ENCODE measurements around the gene LGI4.
"Not testable (repeated sequence)": the region's sequence is repeated elsewhere in the genome, so short reads cannot be mapped to it uniquely, and the experiment has no call there.

The LGI4 gene

DNA sequence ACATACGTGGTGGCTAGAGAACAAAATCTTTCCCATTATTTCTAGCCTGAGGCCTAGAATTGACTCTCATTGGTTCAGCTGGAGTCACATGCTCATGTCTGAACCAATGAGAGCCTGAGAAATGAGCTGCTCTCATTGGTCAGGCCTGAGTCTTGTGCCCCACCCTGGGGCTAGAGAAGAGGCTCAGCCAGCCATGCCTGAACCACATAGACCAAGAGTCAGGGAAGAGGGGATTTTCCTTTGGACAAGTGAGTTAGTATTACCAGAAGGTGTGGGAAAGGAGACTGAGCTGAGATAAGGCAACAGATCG, 26.5 kb upstream of the LGI4 start:
- no peak for DNase-seq (ENCODE audit: extremely low read depth in 1 of 2, low read depth in 1 of 2)

DNA sequence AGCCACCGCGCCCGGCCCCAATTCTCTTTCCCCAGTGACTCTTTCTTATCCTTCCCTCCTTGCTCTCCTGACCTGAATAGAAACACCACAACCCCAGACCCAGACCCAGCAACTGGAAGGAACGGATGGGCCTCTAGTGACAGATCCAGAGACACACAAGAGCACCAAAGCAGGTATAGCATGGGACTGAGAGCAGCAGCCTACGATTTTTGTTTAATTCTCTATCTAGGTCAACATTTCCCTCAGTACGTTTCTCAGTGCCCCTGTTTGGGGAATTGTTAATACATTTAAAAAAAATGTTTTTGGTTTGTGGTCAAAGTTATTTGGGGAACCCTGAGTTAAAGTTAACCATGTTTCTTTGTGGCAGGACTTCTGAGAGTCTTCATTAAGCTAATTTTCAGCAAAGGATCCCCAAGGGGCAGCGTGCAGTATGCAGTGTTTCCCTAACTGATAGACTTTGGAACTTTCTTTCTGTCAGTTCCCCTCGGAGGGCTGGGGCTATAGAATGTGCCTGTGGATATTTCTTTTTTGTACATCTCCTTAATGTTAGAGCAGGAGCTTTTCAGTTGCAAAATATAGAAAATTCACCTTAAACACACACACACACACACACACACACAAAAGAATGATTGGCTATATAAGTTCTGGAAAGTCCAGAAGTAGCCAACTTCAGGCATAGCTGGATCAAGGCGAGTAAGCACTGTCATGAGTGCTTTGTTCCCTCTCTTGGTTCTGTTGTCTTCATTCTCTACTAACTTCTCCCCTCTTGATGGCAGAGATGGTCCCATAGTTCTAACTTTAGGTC, 26.0 kb upstream of the LGI4 start:
- DNase-seq (ENCODE audit: extremely low read depth in 1 of 2, low read depth in 1 of 2): no peak

DNA sequence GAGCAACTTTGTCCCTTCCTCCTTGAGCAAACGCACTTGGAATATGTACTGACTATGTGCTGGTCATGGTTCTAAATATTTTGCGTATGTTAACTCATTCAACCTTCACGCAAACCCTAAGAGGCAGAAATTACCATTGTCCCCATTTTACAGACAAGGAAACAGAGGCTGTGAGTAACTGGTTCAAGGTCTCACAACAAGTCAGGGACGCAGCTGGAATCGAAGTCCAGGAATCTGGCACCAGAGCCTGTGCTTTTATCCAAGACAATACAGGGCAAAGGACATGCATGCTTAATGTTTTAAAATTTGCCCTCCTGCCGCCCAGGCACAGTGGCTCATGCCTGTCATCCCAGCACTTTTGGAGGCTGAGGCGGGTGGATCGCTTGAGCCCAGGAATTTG, 24.7 kb upstream of the LGI4 start:
- no peak for DNase-seq (ENCODE audit: extremely low read depth in 1 of 2, low read depth in 1 of 2)

GRCh38 chr19:35157431-35157830, 22.6 kb upstream of the LGI4 start:
- DNase-seq (ENCODE audit: extremely low read depth in 1 of 2, low read depth in 1 of 2): no peak

GRCh38 chr19:35156673-35157014, 21.8 kb upstream of the LGI4 start:
- no peak for DNase-seq (ENCODE audit: extremely low read depth in 1 of 2, low read depth in 1 of 2)

GRCh38 chr19:35155981-35156672, 21.3 kb upstream of the LGI4 start:
- DNase-seq (ENCODE audit: extremely low read depth in 1 of 2, low read depth in 1 of 2): no peak

DNA sequence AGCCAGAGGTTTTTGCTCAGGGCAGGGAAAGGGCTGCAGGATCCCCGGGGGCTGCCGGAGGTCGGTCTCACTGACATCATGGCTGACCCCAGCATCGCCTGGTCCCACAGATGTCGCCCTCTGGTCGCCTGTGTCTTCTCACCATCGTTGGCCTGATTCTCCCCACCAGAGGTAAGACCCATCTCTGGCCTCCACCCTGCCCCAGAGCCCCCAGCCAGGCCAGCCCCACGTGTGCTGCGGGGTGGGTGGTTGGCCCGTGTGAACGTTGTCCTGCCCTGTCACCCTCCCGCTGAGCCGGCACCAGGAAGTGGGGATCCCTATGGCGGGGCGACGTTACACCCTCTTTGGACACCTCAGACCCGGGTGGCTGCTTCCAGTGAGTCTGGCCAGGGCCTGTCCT, 20.6 kb upstream of the LGI4 start:
- DNase-seq (ENCODE audit: extremely low read depth in 1 of 2, low read depth in 1 of 2): no peak

DNA sequence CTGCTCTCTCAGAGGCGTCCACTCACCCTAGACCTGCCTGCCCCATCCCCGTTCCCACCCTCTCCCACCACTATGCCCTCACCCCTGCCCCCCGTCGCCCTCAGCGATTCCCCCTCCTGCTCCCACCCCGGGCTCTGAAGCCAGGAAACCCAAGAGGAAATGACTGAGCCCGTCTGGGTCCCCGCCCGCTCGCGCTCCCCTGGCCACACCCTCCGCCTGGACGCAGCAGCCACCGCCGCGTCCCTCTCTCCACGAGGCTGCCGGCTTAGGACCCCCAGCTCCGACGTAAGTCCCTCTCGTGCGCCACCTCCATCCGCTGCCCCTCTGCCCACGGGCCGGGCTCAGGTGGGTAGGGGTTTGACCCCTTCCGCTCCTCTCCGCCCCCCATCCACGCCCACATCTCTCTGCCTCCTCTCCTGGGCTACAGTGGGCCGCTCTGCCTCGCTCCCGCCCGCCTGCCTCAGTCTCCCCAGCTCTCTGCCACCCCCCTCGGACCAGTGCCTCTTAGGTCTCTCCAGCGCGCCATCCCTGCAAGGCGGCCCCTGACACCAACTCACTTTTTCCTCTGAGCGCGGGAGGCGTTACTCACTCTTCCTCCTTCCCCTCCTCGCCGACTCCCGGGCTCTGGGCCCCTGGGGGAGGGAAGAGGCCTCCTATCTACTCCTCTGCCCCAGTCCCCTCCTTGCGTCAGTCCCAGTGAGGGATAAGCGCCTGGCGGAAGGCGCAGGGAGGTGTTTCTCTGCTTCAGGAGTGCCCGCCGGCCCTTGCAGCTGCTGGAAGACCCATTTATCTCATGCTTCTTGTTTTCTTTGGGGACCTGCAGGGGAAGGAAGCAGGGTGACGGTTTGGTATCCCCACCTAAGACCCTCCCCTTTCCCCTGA, 19.9 kb upstream of the LGI4 start, which contains the start of gene FXYD5:
TSS of gene FXYD5 (plus strand) at position 211 of the 882 bp plus-strand sequence. CDS start 816 bp downstream, outside the sequence.
- DNase-seq (ENCODE audit: extremely low read depth in 1 of 2, low read depth in 1 of 2): peak; percentile 61 to 70

GRCh38 chr19:35153701-35154524, 19.1 kb upstream of the LGI4 start:
- peak; percentile 44 to 67 for DNase-seq (ENCODE audit: extremely low read depth in 1 of 2, low read depth in 1 of 2)

GRCh38 chr19:35153129-35153522, 18.3 kb upstream of the LGI4 start:
- DNase-seq (ENCODE audit: extremely low read depth in 1 of 2, low read depth in 1 of 2): not testable (repeated sequence)

DNA sequence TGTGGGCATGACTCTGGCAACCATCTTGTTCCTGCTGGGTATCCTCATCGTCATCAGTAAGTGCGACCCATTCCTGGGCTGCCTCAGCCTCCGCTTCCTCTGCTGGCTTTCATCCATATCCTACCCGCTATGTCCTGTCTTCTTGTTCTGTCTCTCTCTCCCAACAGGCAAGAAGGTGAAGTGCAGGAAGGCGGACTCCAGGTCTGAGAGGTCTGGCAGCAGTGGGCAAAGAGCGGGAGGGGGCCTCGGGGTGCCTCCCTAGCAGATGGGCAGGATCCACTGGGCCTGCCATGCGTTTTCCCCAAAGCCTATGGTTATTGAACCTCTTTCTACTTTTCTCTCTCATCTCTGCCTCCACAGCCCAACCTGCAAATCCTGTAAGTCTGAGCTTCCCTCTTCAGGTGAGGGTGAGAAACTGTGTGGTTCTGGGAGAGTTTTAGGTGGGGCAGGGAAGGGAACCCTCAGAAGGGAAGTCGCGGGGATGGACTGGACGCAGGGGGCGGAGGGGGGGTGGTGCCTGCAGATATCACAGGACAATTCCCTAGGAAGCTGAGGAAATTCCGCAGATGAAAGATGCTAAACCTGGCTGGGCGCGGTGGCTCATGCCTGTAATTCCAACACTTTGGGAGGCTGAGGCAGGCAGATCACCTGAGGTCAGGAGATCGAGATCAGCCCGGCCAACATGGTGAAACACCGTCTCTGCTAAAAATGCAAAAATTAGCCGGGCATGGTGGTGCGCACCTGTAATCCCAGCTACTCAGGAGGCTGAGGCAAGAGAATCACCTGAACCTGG, 16.6 kb upstream of the LGI4 start:
- DNase-seq (ENCODE audit: extremely low read depth in 1 of 2, low read depth in 1 of 2): no peak

DNA sequence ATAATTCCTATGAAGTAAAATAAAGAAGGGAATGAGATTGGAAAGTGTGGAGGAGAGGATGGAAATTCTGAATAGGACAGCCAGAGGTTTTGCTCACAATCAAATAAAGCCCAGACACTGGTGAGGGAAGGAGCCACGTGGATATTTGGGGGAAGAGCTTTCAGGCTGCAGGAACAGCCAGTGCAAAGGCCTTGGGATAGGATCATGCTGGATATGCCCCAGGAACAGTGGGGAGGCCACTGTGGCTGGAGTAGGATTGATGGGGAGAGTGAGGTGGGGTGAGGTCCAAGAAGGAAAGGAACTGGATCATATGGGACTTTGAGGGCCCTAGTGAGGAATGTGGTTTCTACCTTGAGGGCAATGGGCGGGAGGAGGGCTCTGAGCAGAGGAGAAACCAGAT, 15.6 kb upstream of the LGI4 start:
- no peak for DNase-seq (ENCODE audit: extremely low read depth in 1 of 2, low read depth in 1 of 2)

DNA sequence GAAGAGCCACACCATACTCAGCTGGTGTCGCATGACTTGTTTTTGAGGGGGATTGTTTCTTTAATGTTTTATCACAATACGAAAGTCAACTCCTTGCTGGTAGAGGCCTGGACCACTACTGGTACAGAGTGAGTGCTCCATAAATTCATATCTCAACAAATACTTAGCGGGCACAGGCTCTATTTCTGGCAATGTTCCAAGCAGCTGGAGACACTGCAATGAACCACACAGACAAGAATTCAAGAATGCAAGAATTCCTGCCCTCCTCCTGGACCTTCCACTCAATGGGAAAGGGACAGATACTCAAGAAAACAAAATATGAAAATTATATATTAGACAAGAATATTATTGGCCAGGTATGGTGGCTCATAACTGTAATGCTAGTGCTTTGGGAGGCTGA, 14.6 kb upstream of the LGI4 start:
- DNase-seq (ENCODE audit: extremely low read depth in 1 of 2, low read depth in 1 of 2): no peak

DNA sequence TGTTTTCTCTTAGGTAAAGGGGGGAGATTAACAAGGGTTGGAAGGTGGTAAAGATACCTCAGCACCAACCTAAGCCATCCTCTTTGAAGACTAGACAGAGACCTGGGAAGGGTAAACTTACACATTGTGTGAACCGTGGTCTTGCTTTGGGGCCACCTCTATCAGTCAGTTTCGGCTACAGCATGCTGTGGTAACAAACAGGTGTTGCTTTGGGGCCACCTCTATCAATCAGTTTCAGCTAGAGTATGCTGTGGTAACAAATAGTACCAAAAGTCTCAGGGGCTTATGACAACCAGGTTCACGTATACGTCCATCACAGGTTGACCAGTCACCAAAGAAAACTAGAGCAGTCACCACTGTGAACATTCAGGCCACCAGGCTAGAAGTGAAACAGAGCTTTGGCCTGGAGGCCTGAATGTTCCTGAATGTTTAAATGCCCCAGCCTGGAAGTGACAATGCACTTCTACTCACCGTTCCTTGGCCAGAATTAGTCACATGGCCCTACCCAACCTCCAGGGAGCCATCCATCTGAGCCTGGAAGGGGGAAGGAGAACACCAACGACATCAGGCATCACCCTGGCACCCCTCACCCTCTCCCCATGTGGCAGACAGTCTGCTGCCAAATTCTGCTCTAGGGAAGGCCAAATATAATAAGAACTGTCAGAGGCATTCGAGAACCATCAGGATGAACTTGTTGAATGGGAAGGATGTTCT, 12.0 kb upstream of the LGI4 start:
- no peak for DNase-seq (ENCODE audit: extremely low read depth in 1 of 2, low read depth in 1 of 2)

- DNase-seq (ENCODE audit: extremely low read depth in 1 of 2, low read depth in 1 of 2): no peak
Measured at GRCh38 chr19:35144600-35145436, 10.0 kb upstream of the LGI4 start.

- no peak for DNase-seq (ENCODE audit: extremely low read depth in 1 of 2, low read depth in 1 of 2)
Measured at GRCh38 chr19:35144259-35144599, 9.4 kb upstream of the LGI4 start.

DNA sequence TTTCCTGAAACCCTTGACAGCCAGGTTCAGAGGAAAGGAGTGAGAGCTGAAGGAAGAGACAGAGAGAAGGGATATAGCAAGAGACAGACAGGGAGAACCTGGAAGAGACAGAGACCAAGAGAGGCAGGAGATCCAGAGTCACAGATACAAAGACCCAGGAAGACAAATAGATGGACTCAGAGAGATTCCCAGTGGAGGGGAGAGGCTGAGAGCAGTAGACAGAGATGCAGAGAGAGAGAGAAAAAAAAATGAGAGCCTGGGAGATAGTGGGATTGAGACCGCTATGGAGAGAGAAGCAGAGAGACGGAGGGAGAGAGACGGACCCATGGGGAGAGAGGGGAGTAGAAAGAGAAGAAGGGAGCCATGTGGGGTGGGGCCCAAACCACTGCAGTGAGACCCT, 9.0 kb upstream of the LGI4 start:
- no peak for DNase-seq (ENCODE audit: extremely low read depth in 1 of 2, low read depth in 1 of 2)

DNA sequence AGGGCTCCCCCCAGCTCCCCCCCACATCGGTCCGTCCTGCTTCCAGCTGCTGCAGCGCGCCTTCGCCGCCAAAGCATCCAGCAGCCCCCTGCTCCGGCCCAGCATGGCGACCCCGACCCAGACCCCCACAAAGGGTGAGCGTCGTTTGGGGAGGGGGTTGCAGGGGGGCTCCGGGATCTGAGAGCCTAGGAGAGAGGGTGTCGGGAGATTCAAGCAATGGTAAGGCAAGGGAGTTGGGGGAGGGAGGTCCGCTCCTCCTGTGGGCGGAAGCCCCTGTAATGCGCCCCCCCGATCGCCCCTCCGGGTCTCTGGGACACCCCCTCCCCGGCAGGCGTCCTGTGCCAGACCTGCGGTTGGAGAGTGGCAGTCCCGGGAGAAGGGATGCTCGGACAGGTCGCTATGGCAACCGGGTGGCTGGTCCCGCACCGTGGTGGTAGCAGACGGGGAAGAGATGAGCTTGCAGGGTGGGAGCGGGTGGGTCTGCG, 8.4 kb upstream of the LGI4 start, which contains the start of gene FXYD7:
TSS of gene FXYD7 (plus strand) at position 25 of the 485 bp plus-strand sequence. CDS start at position 104, 79 bp downstream.
- no peak for DNase-seq (ENCODE audit: extremely low read depth in 1 of 2, low read depth in 1 of 2)

Measured in activated CD8-positive, alpha-beta memory T cell treated with anti-CD3 and anti-CD28 coated beads for 1 hour (primary cell).